MM.1S (cell line): ENCODE results near the gene BMP8B.

Experiments
- DNase-seq: peaks from one replicate; pipeline ENCODE4 v3.0.0-alpha.2; 2015
- H2AFZ ChIP-seq: fragments of 300-600 bp; sonication (generic); 2 replicates; pipeline ENCODE4 v1.6.0; 2016; ENCODE audit warnings: antibody characterized with exemption, low read length
- H3F3A ChIP-seq: fragments of 300-600 bp; sonication (generic); 2 replicates; pipeline ENCODE4 v1.6.1; 2016; ENCODE audit warnings: mild to moderate bottlenecking, antibody characterized with exemption, low read length, moderate library complexity, mixed read lengths; ENCODE audit not compliant: insufficient read depth
- H3K27ac ChIP-seq: fragments of 300-600 bp; sonication (generic); 2 replicates; pipeline ENCODE4 v1.5.1; 2016; ENCODE audit warnings: mild to moderate bottlenecking, low read length
- H3K27me3 ChIP-seq: fragments of 300-600 bp; sonication (generic); replicated peaks from 2 replicates; pipeline ENCODE4 v1.6.0; 2016; ENCODE audit warnings: low read length; ENCODE audit not compliant: insufficient read depth
- H3K36me3 ChIP-seq: fragments of 300-600 bp; sonication (generic); replicated peaks from 2 replicates; pipeline ENCODE4 v1.6.1; 2016; ENCODE audit warnings: mild to moderate bottlenecking, low read length, mixed read lengths; ENCODE audit not compliant: insufficient read depth
- H3K4me1 ChIP-seq: fragments of 300-600 bp; sonication (generic); 2 replicates; pipeline ENCODE4 v1.6.1; 2016; ENCODE audit warnings: low read length, mixed read lengths
- H3K4me2 ChIP-seq: fragments of 300-600 bp; sonication (generic); 2 replicates; pipeline ENCODE4 v1.6.0; 2016; ENCODE audit warnings: low read depth, low read length
- H3K4me3 ChIP-seq: fragments of 300-600 bp; sonication (generic); 2 replicates; pipeline ENCODE4 v1.5.1; 2016; ENCODE audit warnings: low read length, mixed read lengths
- H3K79me2 ChIP-seq: fragments of 300-600 bp; sonication (generic); 2 replicates; pipeline ENCODE4 v1.6.1; 2016; ENCODE audit warnings: mixed run types, low read length, mixed read lengths
- H3K9ac ChIP-seq: fragments of 300-600 bp; sonication (generic); 2 replicates; pipeline ENCODE4 v1.6.1; 2016; ENCODE audit warnings: low read length, mixed read lengths
- H3K9me2 ChIP-seq: fragments of 300-600 bp; sonication (generic); replicated peaks from 2 replicates; pipeline ENCODE4 v1.6.1; 2016; ENCODE audit warnings: mild to moderate bottlenecking, low read length, mixed read lengths; ENCODE audit not compliant: insufficient read depth
- H3K9me3 ChIP-seq: fragments of 300-600 bp; sonication (generic); replicated peaks from 2 replicates; pipeline ENCODE4 v1.6.1; 2016; ENCODE audit warnings: mild to moderate bottlenecking, low read length, mixed read lengths; ENCODE audit not compliant: insufficient read depth
- H4K20me1 ChIP-seq: fragments of 300-600 bp; sonication (generic); 2 replicates; pipeline ENCODE4 v1.6.1; 2016; ENCODE audit warnings: mild to moderate bottlenecking, low read length, moderate library complexity, mixed read lengths; ENCODE audit not compliant: insufficient read depth
- CTCF ChIP-seq: fragments of 300-600 bp; sonication (generic); IDR thresholded peaks from 2 replicates; pipeline ENCODE4 v1.5.1; 2016; ENCODE audit warnings: antibody characterized with exemption, low read length, mixed read lengths
- EZH2 ChIP-seq: fragments of 300-600 bp; sonication (generic); optimal IDR thresholded peaks from 2 replicates; pipeline ENCODE3; 2017; ENCODE audit warnings: low read depth, mild to moderate bottlenecking, antibody characterized with exemption, low read length, mixed read lengths
- EZH2phosphoT487 ChIP-seq: fragments of 300-600 bp; sonication (generic); IDR thresholded peaks from 2 replicates; pipeline ENCODE4 v1.6.1; 2018; ENCODE audit warnings: antibody characterized with exemption, low read length

Gene BMP8B

GRCh38 chr1:39737546-39738169 is 51.0 kb downstream of the BMP8B start:
- Histone ChIP-seq H3K9ac (no peak overlapping the region), H3K9me2 (no peaks in the 10 kb centered on the region), H3K9me3 (no peaks in the 10 kb centered on the region), H3K27ac (no peak overlapping the region), H3F3A (peaks cover 2% of the 10 kb centered on the region; the same call in 1 of the 2 replicates), H4K20me1 (no peaks in the 10 kb centered on the region), H3K36me3 (peaks cover 5% of the 10 kb centered on the region; the same call in 1 of the 2 replicates), H3K4me1 (peaks cover 30% of the 10 kb centered on the region), H3K4me2 (no peak overlapping the region), H2AFZ (no peak overlapping the region), H3K79me2 (peaks cover 34% of the 10 kb centered on the region), H3K27me3 (no peaks in the 10 kb centered on the region), H3K4me3 (no peak overlapping the region)
- no peak for DNase-seq
- no peak for TF ChIP-seq EZH2phosphoT487
- TF ChIP-seq EZH2, result no peak
- TF ChIP-seq CTCF, result no peak

GRCh38 chr1:39735731-39736130 is 52.9 kb downstream of the BMP8B start:
- no peaks in the 10 kb centered on the region for H3K27me3 ChIP-seq
- no peaks in the 10 kb centered on the region for H4K20me1 ChIP-seq
- H3K4me3 ChIP-seq, result no peak overlapping the region
- H3F3A ChIP-seq, result no peaks in the 10 kb centered on the region
- peaks cover 15% of the 10 kb centered on the region for H3K4me1 ChIP-seq
- H2AFZ ChIP-seq, result no peak overlapping the region
- no peak for DNase-seq
- peaks cover 21% of the 10 kb centered on the region for H3K79me2 ChIP-seq
- H3K27ac ChIP-seq, result no peak overlapping the region
- no peak overlapping the region for H3K9ac ChIP-seq
- TF ChIP-seq EZH2 (no peak), EZH2phosphoT487 (no peak), CTCF (no peak)
- H3K9me2 ChIP-seq, result no peaks in the 10 kb centered on the region
- H3K36me3 ChIP-seq, result no peaks in the 10 kb centered on the region
- H3K9me3 ChIP-seq, result no peaks in the 10 kb centered on the region
- no peak overlapping the region for H3K4me2 ChIP-seq

GRCh38 chr1:39733161-39733560 is 55.5 kb downstream of the BMP8B start:
- Histone ChIP-seq H3K9me2 (no peaks in the 10 kb centered on the region), H3K9me3 (no peaks in the 10 kb centered on the region), H3K4me3 (no peak overlapping the region), H3F3A (no peaks in the 10 kb centered on the region), H3K9ac (no peak overlapping the region), H3K27me3 (no peaks in the 10 kb centered on the region), H3K36me3 (no peaks in the 10 kb centered on the region), H3K79me2 (no peaks in the 10 kb centered on the region), H4K20me1 (no peaks in the 10 kb centered on the region), H3K27ac (no peak overlapping the region), H2AFZ (no peak overlapping the region), H3K4me1 (no peaks in the 10 kb centered on the region), H3K4me2 (no peak overlapping the region)
- DNase-seq, result no peak
- no peak for TF ChIP-seq CTCF
- no peak for TF ChIP-seq EZH2
- no peak for TF ChIP-seq EZH2phosphoT487
